IMR-90 (cell line): Measurements from ENCODE around the gene MAGI2.

Experiments used
- BHLHE40 ChIP-seq: fragments of 150-350 bp; IDR thresholded peaks from 2 replicates; pipeline ENCODE4 v1.6.1; 2016; ENCODE audit warnings: mild to moderate bottlenecking, low read depth, low read length
- FOS ChIP-seq: fragments of 150-350 bp; IDR thresholded peaks from 2 replicates; pipeline ENCODE4 v1.6.1; 2016; ENCODE audit warnings: low read depth, low read length
- MAFK ChIP-seq: IDR thresholded peaks from 2 replicates; pipeline ENCODE4 v1.6.1; 2012; ENCODE audit warnings: low read depth, low read length, improper control_type of control experiment
- MAZ ChIP-seq: IDR thresholded peaks from 2 replicates; pipeline ENCODE4 v1.6.1; 2012; ENCODE audit warnings: low read depth, mild to moderate bottlenecking, low read length, improper control_type of control experiment, moderate library complexity, borderline replicate concordance
- MXI1 ChIP-seq: IDR thresholded peaks from 2 replicates; pipeline ENCODE4 v1.6.1; 2012; ENCODE audit warnings: low read depth, mild to moderate bottlenecking, low read length, moderate library complexity, borderline replicate concordance
- NFE2L2 ChIP-seq: fragments of 150-350 bp; IDR thresholded peaks from 2 replicates; pipeline ENCODE4 v1.6.1; 2016; ENCODE audit warnings: low read depth, mild to moderate bottlenecking, low read length
- POLR2A ChIP-seq: IDR thresholded peaks from 2 replicates; pipeline ENCODE4 v1.6.1; 2012; ENCODE audit warnings: mild to moderate bottlenecking, low read depth, low read length
- RAD21 ChIP-seq: IDR thresholded peaks from 2 replicates; pipeline ENCODE4 v1.6.1; 2012; ENCODE audit warnings: low read length, improper control_type of control experiment
- RCOR1 ChIP-seq: IDR thresholded peaks from 2 replicates; pipeline ENCODE4 v1.6.1; 2012; ENCODE audit warnings: mild to moderate bottlenecking, low read length, improper control_type of control experiment; ENCODE audit not compliant: insufficient replicate concordance
- RFX5 ChIP-seq: IDR thresholded peaks from 2 replicates; pipeline ENCODE4 v1.8.0; 2012; ENCODE audit warnings: low read depth, mild to moderate bottlenecking, low read length, moderate library complexity
- SMC3 ChIP-seq: fragments of 150-350 bp; IDR thresholded peaks from 2 replicates; pipeline ENCODE4 v1.6.1; 2016; ENCODE audit warnings: low read depth, mild to moderate bottlenecking, antibody characterized with exemption, low read length, moderate library complexity
- TF ChIP-seq, protein P1 (sequence below): conservative IDR thresholded peaks from 2 replicates; pipeline ENCODE4 v1.5.1; 2012; ENCODE audit warnings: mild to moderate bottlenecking, low read depth, low read length, improper control_type of control experiment
- TF ChIP-seq, protein P2 (sequence below): fragments of 150-350 bp; IDR thresholded peaks from 2 replicates; pipeline ENCODE4 v1.6.1; 2017; ENCODE audit warnings: mild to moderate bottlenecking, antibody characterized with exemption, low read length, low read depth

DNA sequence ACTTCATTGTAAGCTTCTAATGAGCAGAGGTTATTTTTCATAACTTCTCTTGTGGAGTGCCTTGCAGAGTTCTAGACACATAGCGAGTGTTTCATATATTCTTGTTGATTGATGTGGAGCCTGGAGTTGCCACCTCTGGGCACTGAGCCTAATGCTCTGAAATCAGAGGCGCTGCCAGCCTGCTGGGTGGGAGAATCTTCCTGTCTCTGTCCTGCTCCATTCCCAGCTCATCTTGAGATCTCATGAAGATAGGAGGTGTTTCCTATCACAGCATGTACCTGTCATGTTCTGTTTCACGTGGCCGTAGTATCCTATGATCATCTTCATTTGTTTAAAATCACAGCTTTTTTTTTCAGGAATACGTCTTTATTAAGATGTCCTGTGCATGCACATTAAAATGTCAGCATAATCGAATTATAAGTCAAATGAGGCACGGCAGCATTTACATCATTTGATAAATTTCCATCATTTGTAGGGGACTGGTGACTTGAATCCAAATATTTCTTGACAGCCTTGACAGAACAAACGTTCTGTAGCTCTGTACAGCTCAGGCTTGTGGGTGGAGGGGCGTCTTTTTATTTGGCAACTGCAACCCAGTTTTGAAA is 1261.9 kb downstream of the MAGI2 start:
- TF ChIP-seq POLR2A (no peak), MXI1 (no peak), SMC3 (no peak), BHLHE40 (no peak), RAD21 (no peak), FOS (no peak), RCOR1 (no peak), MAFK (no peak), NFE2L2 (no peak), RFX5 (no peak), MAZ (no peak)
- TF ChIP-seq, protein P1, sequence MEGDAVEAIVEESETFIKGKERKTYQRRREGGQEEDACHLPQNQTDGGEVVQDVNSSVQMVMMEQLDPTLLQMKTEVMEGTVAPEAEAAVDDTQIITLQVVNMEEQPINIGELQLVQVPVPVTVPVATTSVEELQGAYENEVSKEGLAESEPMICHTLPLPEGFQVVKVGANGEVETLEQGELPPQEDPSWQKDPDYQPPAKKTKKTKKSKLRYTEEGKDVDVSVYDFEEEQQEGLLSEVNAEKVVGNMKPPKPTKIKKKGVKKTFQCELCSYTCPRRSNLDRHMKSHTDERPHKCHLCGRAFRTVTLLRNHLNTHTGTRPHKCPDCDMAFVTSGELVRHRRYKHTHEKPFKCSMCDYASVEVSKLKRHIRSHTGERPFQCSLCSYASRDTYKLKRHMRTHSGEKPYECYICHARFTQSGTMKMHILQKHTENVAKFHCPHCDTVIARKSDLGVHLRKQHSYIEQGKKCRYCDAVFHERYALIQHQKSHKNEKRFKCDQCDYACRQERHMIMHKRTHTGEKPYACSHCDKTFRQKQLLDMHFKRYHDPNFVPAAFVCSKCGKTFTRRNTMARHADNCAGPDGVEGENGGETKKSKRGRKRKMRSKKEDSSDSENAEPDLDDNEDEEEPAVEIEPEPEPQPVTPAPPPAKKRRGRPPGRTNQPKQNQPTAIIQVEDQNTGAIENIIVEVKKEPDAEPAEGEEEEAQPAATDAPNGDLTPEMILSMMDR: no peak
- TF ChIP-seq, protein P2, sequence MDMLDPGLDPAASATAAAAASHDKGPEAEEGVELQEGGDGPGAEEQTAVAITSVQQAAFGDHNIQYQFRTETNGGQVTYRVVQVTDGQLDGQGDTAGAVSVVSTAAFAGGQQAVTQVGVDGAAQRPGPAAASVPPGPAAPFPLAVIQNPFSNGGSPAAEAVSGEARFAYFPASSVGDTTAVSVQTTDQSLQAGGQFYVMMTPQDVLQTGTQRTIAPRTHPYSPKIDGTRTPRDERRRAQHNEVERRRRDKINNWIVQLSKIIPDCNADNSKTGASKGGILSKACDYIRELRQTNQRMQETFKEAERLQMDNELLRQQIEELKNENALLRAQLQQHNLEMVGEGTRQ: no peak
